WTC11 (cell line): ENCODE data around the gene SLC9A9. TPM values are rescaled to one million over a fixed set of nuclear protein-coding genes. Genes with fewer than 3 reads are reported as not detected.

Source experiments
- ATAC-seq: fragments of 200-7000 bp; cut with Tn5 transposase; 2 replicates; pipeline ENCODE4 v1.10.0; 2021; ENCODE audit warnings: mild to moderate bottlenecking, moderate library complexity
- CTCF ChIA-PET: fragments of 300-600 bp; sonication (Branson Sonifier 250); formaldehyde crosslinking; loops from one replicate; lab custom pipeline; 2021; ENCODE audit warnings: antibody characterized with exemption; lab: Charles Lee
- POLR2A ChIA-PET: fragments of 350-600 bp; sonication (Branson Sonifier 250); formaldehyde crosslinking; loops from one replicate; lab custom pipeline; 2021; ENCODE audit warnings: antibody characterized with exemption; lab: Charles Lee
- DNase-seq: peaks from one replicate; pipeline ENCODE4 v3.0.0; 2021; ENCODE audit warnings: low spot score
- H3K27ac Mint-ChIP-seq: 2 replicates; pipeline ENCODE4 v1.8.0; 2021; ENCODE audit warnings: mixed read lengths
- H3K27me3 Mint-ChIP-seq: 2 replicates; pipeline ENCODE4 v1.8.0; 2021; ENCODE audit warnings: low read depth, mild to moderate bottlenecking, moderate library complexity, mixed read lengths
- H3K36me3 Mint-ChIP-seq: 2 replicates; pipeline ENCODE4 v1.8.0; 2021; ENCODE audit warnings: mixed read lengths
- H3K4me1 Mint-ChIP-seq: 2 replicates; pipeline ENCODE4 v1.8.0; 2022; ENCODE audit warnings: mixed read lengths
- H3K4me3 Mint-ChIP-seq: 2 replicates; pipeline ENCODE4 v1.8.0; 2021; ENCODE audit warnings: mild to moderate bottlenecking, moderate library complexity, mixed read lengths
- H3K9me3 Mint-ChIP-seq: 2 replicates; pipeline ENCODE4 v1.8.0; 2021; ENCODE audit warnings: mixed read lengths
- AR ChIP-seq: fragments of 250-450 bp; sonication (Bioruptor Pico); IDR thresholded peaks from 2 replicates; pipeline ENCODE4 v1.9.0; 2021; ENCODE audit warnings: mild to moderate bottlenecking
- CDX4 ChIP-seq: fragments of 250-450 bp; sonication (Bioruptor Pico); IDR thresholded peaks from 2 replicates; pipeline ENCODE4 v1.9.0; 2021; ENCODE audit warnings: moderate library complexity, mild to moderate bottlenecking, inconsistent platforms, borderline replicate concordance
- E2F1 ChIP-seq: sonication (generic); formaldehyde crosslinking; IDR thresholded peaks from 2 replicates; pipeline ENCODE4 v1.8.0; 2022; ENCODE audit warnings: mild to moderate bottlenecking, missing genetic modification reagents
- ETV6 ChIP-seq: sonication (generic); formaldehyde crosslinking; IDR thresholded peaks from 2 replicates; pipeline ENCODE4 v1.8.1; 2022; ENCODE audit warnings: mild to moderate bottlenecking, missing genetic modification reagents
- FOXP1 ChIP-seq: sonication (generic); formaldehyde crosslinking; IDR thresholded peaks from 2 replicates; pipeline ENCODE4 v1.8.0; 2022; ENCODE audit warnings: missing genetic modification reagents, mild to moderate bottlenecking, moderate library complexity, borderline replicate concordance
- GRHL2 ChIP-seq: fragments of 250-450 bp; sonication (Bioruptor Pico); IDR thresholded peaks from 2 replicates; pipeline ENCODE4 v1.8.0; 2022; ENCODE audit warnings: mild to moderate bottlenecking, moderate library complexity; ENCODE audit not compliant: insufficient replicate concordance, severe bottlenecking
- IRF1 ChIP-seq: sonication (generic); formaldehyde crosslinking; IDR thresholded peaks from 2 replicates; pipeline ENCODE4 v1.8.0; 2023; ENCODE audit warnings: missing genetic modification reagents
- KAT7 ChIP-seq: sonication (generic); formaldehyde crosslinking; IDR thresholded peaks from 2 replicates; pipeline ENCODE4 v1.8.1; 2023; ENCODE audit warnings: missing genetic modification reagents, mild to moderate bottlenecking, borderline replicate concordance
- PREB ChIP-seq: sonication (generic); formaldehyde crosslinking; IDR thresholded peaks from 2 replicates; pipeline ENCODE4 v1.8.1; 2022; ENCODE audit warnings: mild to moderate bottlenecking, missing genetic modification reagents, moderate library complexity, borderline replicate concordance
- RORB ChIP-seq: fragments of 250-450 bp; sonication (Bioruptor Pico); IDR thresholded peaks from 2 replicates; pipeline ENCODE4 v1.9.0; 2021; ENCODE audit warnings: mild to moderate bottlenecking
- ZBTB21 ChIP-seq: sonication (generic); formaldehyde crosslinking; IDR thresholded peaks from 2 replicates; pipeline ENCODE4 v1.8.1; 2023; ENCODE audit warnings: mild to moderate bottlenecking, missing genetic modification reagents, borderline replicate concordance
- ZBTB43 ChIP-seq: sonication (generic); formaldehyde crosslinking; IDR thresholded peaks from 2 replicates; pipeline ENCODE4 v1.8.1; 2023; ENCODE audit warnings: mild to moderate bottlenecking, missing genetic modification reagents
- ZMAT4 ChIP-seq: fragments of 250-450 bp; sonication (Bioruptor Pico); IDR thresholded peaks from 2 replicates; pipeline ENCODE4 v1.9.0; 2021; ENCODE audit warnings: mild to moderate bottlenecking
- ZNF423 ChIP-seq: fragments of 250-450 bp; sonication (Bioruptor Pico); IDR thresholded peaks from 2 replicates; pipeline ENCODE4 v2.1.2; 2022; ENCODE audit warnings: mild to moderate bottlenecking, moderate library complexity
- ZNF512 ChIP-seq: sonication (generic); formaldehyde crosslinking; IDR thresholded peaks from 2 replicates; pipeline ENCODE4 v1.8.1; 2022; ENCODE audit warnings: missing genetic modification reagents, borderline replicate concordance
- ZNF532 ChIP-seq: fragments of 250-450 bp; sonication (Bioruptor Pico); IDR thresholded peaks from 2 replicates; pipeline ENCODE4 v1.9.0; 2021; ENCODE audit warnings: mild to moderate bottlenecking, borderline replicate concordance
- total RNA-seq: library from RNA; stranded (reverse); gene quantifications from 3 replicates; pipeline ENCODE4 v1.2.3, GENCODE V29; 2021

SLC9A9 gene
- total RNA-seq, 1 experiment from 2014 or later: 1.2 TPM

GRCh38 chr3:143793971-143794370, 54.3 kb downstream of the SLC9A9 start (continued):
- no peak for TF ChIP-seq CDX4 (CRISPR knock-in tag)
- TF ChIP-seq ZNF423 (CRISPR knock-in tag): no peak
- no peak for TF ChIP-seq ZBTB21 (CRISPR knock-in tag)
- TF ChIP-seq ZNF532 (CRISPR knock-in tag): no peak
- TF ChIP-seq E2F1: no peak
- TF ChIP-seq PREB (CRISPR knock-in tag): no peak
- TF ChIP-seq RORB (CRISPR knock-in tag): no peak

GRCh38 chr3:143791386-143791785, 56.9 kb downstream of the SLC9A9 start:
- ATAC-seq (no peak), DNase-seq (no peak)
- H3K36me3 Mint-ChIP-seq: peaks cover 3% of the 10 kb centered on the region
- H3K4me3 Mint-ChIP-seq: no peak overlapping the region
- no peak overlapping the region for H3K27ac Mint-ChIP-seq
- H3K27me3 Mint-ChIP-seq: peaks cover 7% of the 10 kb centered on the region
- H3K4me1 Mint-ChIP-seq: peaks cover 31% of the 10 kb centered on the region
- no peak for TF ChIP-seq FOXP1 (CRISPR knock-in tag)
- no peak for TF ChIP-seq ZNF512 (CRISPR knock-in tag)
- no peak for TF ChIP-seq GRHL2 (CRISPR knock-in tag)
- TF ChIP-seq ZMAT4 (CRISPR knock-in tag): no peak
- TF ChIP-seq KAT7 (CRISPR knock-in tag): no peak
- TF ChIP-seq AR (CRISPR knock-in tag): no peak
- no peak for TF ChIP-seq IRF1 (CRISPR knock-in tag)
- TF ChIP-seq ETV6 (CRISPR knock-in tag): no peak
- TF ChIP-seq ZBTB43 (CRISPR knock-in tag): no peak
- no peak for TF ChIP-seq ZNF423 (CRISPR knock-in tag)
- H3K9me3 Mint-ChIP-seq: peaks cover 18% of the 10 kb centered on the region
- CTCF ChIA-PET: no interaction called here
- POLR2A ChIA-PET: no interaction called here
